IMR-90 (cell line): ENCODE measurements around the gene COG7. TPM values are rescaled to one million over a fixed set of nuclear protein-coding genes. Genes with fewer than 3 reads are reported as not detected.

Experiments
- ATAC-seq: fragments of 200-7000 bp; cut with Tn5 transposase; 2 replicates; pipeline ENCODE4 v1.9.1; 2020; ENCODE audit warnings: low read depth, mild to moderate bottlenecking, moderate library complexity
- BruUV-seq: library from RNA; stranded (reverse); fragments of 400-500 nt; replicated peaks from 2 replicates; lab custom pipeline; 2021; lab: Mats Ljungman, UMichigan
- CTCF ChIA-PET: fragments of 300-600 bp; formaldehyde crosslinking; extraction: SDS; loops from one replicate; lab custom pipeline; 2021; ENCODE audit warnings: antibody characterized with exemption; lab: Yijun Ruan, JAX
- POLR2A ChIA-PET: fragments of 300-600 bp; sonication (Branson Sonifier 250); formaldehyde crosslinking; loops from one replicate; lab custom pipeline; 2022; ENCODE audit warnings: antibody characterized with exemption; ENCODE audit not compliant: unreplicated experiment; lab: Charles Lee
- DNase-seq: peaks from one replicate; pipeline ENCODE4 v3.0.0; 2013
- H2AFZ ChIP-seq: replicated peaks from 2 replicates; pipeline ENCODE3; 2013; ENCODE audit warnings: low read length, mild to moderate bottlenecking; ENCODE audit not compliant: poor library complexity
- H2AK5ac ChIP-seq: 2 replicates; pipeline ENCODE4 v1.6.1; 2013; ENCODE audit warnings: low read depth, low read length, inconsistent platforms
- H2AK9ac ChIP-seq: replicated peaks from 2 replicates; pipeline ENCODE3; 2013; ENCODE audit warnings: mild to moderate bottlenecking, low read depth, low read length, moderate library complexity; ENCODE audit not compliant: poor library complexity
- H2BK120ac ChIP-seq: 2 replicates; pipeline ENCODE4 v1.6.1; 2013; ENCODE audit warnings: low read depth, low read length, inconsistent platforms
- H2BK15ac ChIP-seq: 3 replicates; pipeline ENCODE4 v1.6.1; 2013; ENCODE audit warnings: low read depth, low read length, inconsistent platforms
- H2BK20ac ChIP-seq: 2 replicates; pipeline ENCODE4 v1.6.1; 2013; ENCODE audit warnings: low read depth, mild to moderate bottlenecking, inconsistent platforms, low read length, moderate library complexity
- H2BK5ac ChIP-seq: 2 replicates; pipeline ENCODE4 v1.6.1; 2013; ENCODE audit warnings: mild to moderate bottlenecking, low read depth, low read length, inconsistent platforms; ENCODE audit not compliant: poor library complexity, severe bottlenecking
- H3K14ac ChIP-seq: replicated peaks from 2 replicates; pipeline ENCODE4 v1.6.1; 2013; ENCODE audit warnings: low read depth, low read length, inconsistent platforms
- H3K18ac ChIP-seq: 2 replicates; pipeline ENCODE4 v1.6.1; 2013; ENCODE audit warnings: low read depth, low read length, control low read depth
- H3K23ac ChIP-seq: 2 replicates; pipeline ENCODE4 v1.6.1; 2013; ENCODE audit warnings: low read depth, low read length, inconsistent platforms
- H3K27ac ChIP-seq: 2 replicates; pipeline ENCODE4 v1.5.1; 2013; ENCODE audit warnings: mild to moderate bottlenecking, control low read depth, low read length; ENCODE audit not compliant: insufficient read depth
- H3K27me3 ChIP-seq: 2 replicates; pipeline ENCODE4 v1.6.1; 2013; ENCODE audit warnings: low read length; ENCODE audit not compliant: control insufficient read depth, insufficient read depth
- H3K36me3 ChIP-seq: 2 replicates; pipeline ENCODE4 v1.6.1; 2013; ENCODE audit warnings: low read length, mixed read lengths; ENCODE audit not compliant: control insufficient read depth, insufficient read depth
- H3K4ac ChIP-seq: 2 replicates; pipeline ENCODE4 v1.6.1; 2013; ENCODE audit warnings: low read depth, low read length, inconsistent platforms
- H3K4me1 ChIP-seq: 2 replicates; pipeline ENCODE4 v1.6.1; 2013; ENCODE audit warnings: low read length, mixed read lengths; ENCODE audit not compliant: control insufficient read depth, insufficient read depth
- H3K4me2 ChIP-seq: 2 replicates; pipeline ENCODE4 v1.6.1; 2013; ENCODE audit warnings: low read depth, mild to moderate bottlenecking, control low read depth, low read length, moderate library complexity
- H3K4me3 ChIP-seq: 2 replicates; pipeline ENCODE4 v1.5.1; 2013; ENCODE audit warnings: low read depth, mild to moderate bottlenecking, control low read depth, low read length, moderate library complexity; ENCODE audit not compliant: insufficient read depth
- H3K56ac ChIP-seq: 2 replicates; pipeline ENCODE4 v1.6.1; 2013; ENCODE audit warnings: low read length, inconsistent platforms; ENCODE audit not compliant: insufficient read depth; ENCODE audit errors: extremely low read depth
- H3K79me1 ChIP-seq, 2 experiments: 2 replicates each; pipeline ENCODE4 v1.6.1; 2013; ENCODE audit warnings: low read length in 2 of 2, inconsistent platforms in 1 of 2, low read depth in 1 of 2
- H3K9ac ChIP-seq: 2 replicates; pipeline ENCODE4 v1.6.1; 2013; ENCODE audit warnings: low read depth, low read length, control low read depth
- H3K9me1 ChIP-seq: 2 replicates; pipeline ENCODE4 v1.6.1; 2013; ENCODE audit warnings: low read length, inconsistent platforms; ENCODE audit not compliant: insufficient read depth
- H3K9me3 ChIP-seq: 2 replicates; pipeline ENCODE4 v1.6.1; 2013; ENCODE audit warnings: low read length; ENCODE audit not compliant: control insufficient read depth, insufficient read depth
- H4K20me1 ChIP-seq: 2 replicates; pipeline ENCODE4 v1.6.1; 2013; ENCODE audit warnings: low read length, inconsistent platforms; ENCODE audit not compliant: insufficient read depth
- H4K5ac ChIP-seq: 2 replicates; pipeline ENCODE4 v1.6.1; 2013; ENCODE audit warnings: mild to moderate bottlenecking, low read depth, low read length, control low read depth
- H4K8ac ChIP-seq, 2 experiments: 2 replicates each; pipeline ENCODE4 v1.6.1; 2013; ENCODE audit warnings: low read depth in 2 of 2, low read length in 2 of 2, control low read depth in 1 of 2, inconsistent platforms in 1 of 2
- H4K91ac ChIP-seq: 2 replicates; pipeline ENCODE4 v1.6.1; 2013; ENCODE audit warnings: low read depth, low read length, inconsistent platforms; ENCODE audit not compliant: insufficient read depth
- CHD1 ChIP-seq: IDR thresholded peaks from 2 replicates; pipeline ENCODE4 v1.6.1; 2012; ENCODE audit warnings: low read depth, low read length, improper control_type of control experiment
- CTCF ChIP-seq: conservative IDR thresholded peaks from 2 replicates; pipeline ENCODE4 v1.5.1; 2012; ENCODE audit warnings: mild to moderate bottlenecking, low read depth, low read length, improper control_type of control experiment
- ELK1 ChIP-seq: fragments of 150-350 bp; IDR thresholded peaks from 2 replicates; pipeline ENCODE4 v1.6.1; 2016; ENCODE audit warnings: low read depth, mild to moderate bottlenecking, low read length, moderate library complexity, borderline replicate concordance
- MAFK ChIP-seq: IDR thresholded peaks from 2 replicates; pipeline ENCODE4 v1.6.1; 2012; ENCODE audit warnings: low read depth, low read length, improper control_type of control experiment
- MXI1 ChIP-seq: IDR thresholded peaks from 2 replicates; pipeline ENCODE4 v1.6.1; 2012; ENCODE audit warnings: low read depth, mild to moderate bottlenecking, low read length, moderate library complexity, borderline replicate concordance
- NFE2L2 ChIP-seq: fragments of 150-350 bp; IDR thresholded peaks from 2 replicates; pipeline ENCODE4 v1.6.1; 2016; ENCODE audit warnings: low read depth, mild to moderate bottlenecking, low read length
- POLR2A ChIP-seq: IDR thresholded peaks from 2 replicates; pipeline ENCODE4 v1.6.1; 2012; ENCODE audit warnings: mild to moderate bottlenecking, low read depth, low read length
- RCOR1 ChIP-seq: IDR thresholded peaks from 2 replicates; pipeline ENCODE4 v1.6.1; 2012; ENCODE audit warnings: mild to moderate bottlenecking, low read length, improper control_type of control experiment; ENCODE audit not compliant: insufficient replicate concordance
- RFX5 ChIP-seq: IDR thresholded peaks from 2 replicates; pipeline ENCODE4 v1.8.0; 2012; ENCODE audit warnings: low read depth, mild to moderate bottlenecking, low read length, moderate library complexity
- SMC3 ChIP-seq: fragments of 150-350 bp; IDR thresholded peaks from 2 replicates; pipeline ENCODE4 v1.6.1; 2016; ENCODE audit warnings: low read depth, mild to moderate bottlenecking, antibody characterized with exemption, low read length, moderate library complexity
- WGBS, 2 experiments: methylation state at CpG; one replicate each; pipeline versions ENCODE4 v1.1.5 to v1.1.7; 2013; ENCODE audit warnings: missing lambda C conversion rate in 2 of 2; ENCODE audit not compliant: insufficient read length in 1 of 2; ENCODE audit errors: extremely low coverage in 2 of 2; 5-methylcytosine and 5-hydroxymethylcytosine counted together
- dilution Hi-C: fragments of 300-500 bp; cut with HindIII; formaldehyde crosslinking; loops from one replicate; pipeline ENCODE4 v1.14.3; 2018; ENCODE audit warnings: low sequenced_read_pairs; ENCODE audit not compliant: unreplicated experiment
- in situ Hi-C: fragments of 300-500 bp; cut with MboI; formaldehyde crosslinking; loops from 3 replicates; pipeline ENCODE4 v1.14.3; 2019; ENCODE audit warnings: low sequenced_read_pairs, inconsistent platforms, mixed read lengths
- intact Hi-C: fragments of 100-400 bp; cut with micrococcal nuclease; formaldehyde crosslinking; loops from 2 replicates; pipeline ENCODE4 v1.10.0; 2022
- polyA plus RNA-seq, 3 experiments: library from polyadenylated mRNA; depleted of rRNA; stranded (reverse); fragments of >200 nt; gene quantifications; 2 replicates each; pipeline ENCODE4 v1.2.3, GENCODE V29; 2012; ENCODE audit warnings: low replicate concordance in 1 of 3
- total RNA-seq: library from RNA; depleted of rRNA; stranded (reverse); fragments of >200 nt; gene quantifications from 2 replicates; pipeline ENCODE4 v1.2.3, GENCODE V29; 2012

COG7 gene
- total and polyA plus RNA-seq, 2 of the 4 experiments (the other 2 are of a cell fraction) = 28.5 to 43.7 TPM

GRCh38 chr16:23428351-23428750 lies 24.6 kb downstream of the COG7 start:
- Histone ChIP-seq H3K4me1 (peaks cover 9% of the 10 kb centered on the region), H3K9me3 (no peaks in the 10 kb centered on the region), H2BK120ac (no peak overlapping the region), H3K23ac (no peak overlapping the region), H2BK5ac (no peak overlapping the region), H2BK15ac (no peak overlapping the region), H3K4me3 (no peak overlapping the region), H3K4ac (no peak overlapping the region), H2AFZ (no peak overlapping the region), H3K27ac (no peak overlapping the region), H4K5ac (no peak overlapping the region), H2AK5ac (no peak overlapping the region), H4K8ac (no peak overlapping the region), H3K14ac (no peak overlapping the region), H4K20me1 (no peaks in the 10 kb centered on the region; the same call in 1 of the 2 replicates), H3K27me3 (no peaks in the 10 kb centered on the region), H3K18ac (no peak overlapping the region), H3K56ac (no peak overlapping the region), H3K9ac (no peak overlapping the region), H4K91ac (no peak overlapping the region), H2BK20ac (no peak overlapping the region), H2AK9ac (no peak overlapping the region), H3K4me2 (no peak overlapping the region), H3K9me1 (peaks cover 8% of the 10 kb centered on the region; the same call in 1 of the 2 replicates), H3K36me3 (peaks cover 36% of the 10 kb centered on the region), H3K79me1 (peaks cover 0 to 6% of the 10 kb centered on the region in 2 experiments; a peak in 1 of 4 replicates)
- TF ChIP-seq CTCF (no peak), NFE2L2 (no peak), RCOR1 (no peak), ELK1 (no peak), SMC3 (no peak), MAFK (no peak), RFX5 (no peak), CHD1 (no peak), MXI1 (no peak), POLR2A (no peak)
- WGBS, 2 experiments = 100% methylated on average over 1 of the region's 2 CpGs; no CpG with 5 or more reads in 1 of the 2 experiments
- dilution Hi-C loops = no loop called here
- ChIA-PET POLR2A (no interaction called here), CTCF (no interaction called here)
- no peak for DNase-seq
- no TSS peak for BruUV-seq
- no peak for ATAC-seq
- intact Hi-C loops = no loop called here
- in situ Hi-C loops = no loop called here
